Measurements from ENCODE around the gene SMARCA4. TPM values are rescaled to one million over a fixed set of nuclear protein-coding genes. Genes with fewer than 3 reads are reported as not detected.

SMARCA4 gene
- total RNA-seq, 1 donor from 2014 or later, result 111 TPM

- intact Hi-C loops (cut with micrococcal nuclease), result no loop called here
Measured at GRCh38 chr19:11028146-11028545, 67.3 kb downstream of the SMARCA4 start.

GRCh38 chr19:11031421-11032070, 70.7 kb downstream of the SMARCA4 start:
- intact Hi-C loops (cut with micrococcal nuclease), result no loop called here

- intact Hi-C loops (cut with micrococcal nuclease), result no loop called here
Measured at GRCh38 chr19:11033251-11033650, 72.4 kb downstream of the SMARCA4 start.

GRCh38 chr19:11033763-11034162, 72.9 kb downstream of the SMARCA4 start:
- intact Hi-C loops (cut with micrococcal nuclease), result no loop called here

- intact Hi-C loops (cut with micrococcal nuclease), result no loop called here
Measured at GRCh38 chr19:11034449-11035213, 73.8 kb downstream of the SMARCA4 start.

- intact Hi-C loops (cut with micrococcal nuclease), result loop anchor here (1.0 to 2.0 kb wide), 3 partner anchors 59 to 169 kb away; no protein-coding TSS in a partner anchor
Measured at GRCh38 chr19:11035441-11036377, 74.9 kb downstream of the SMARCA4 start.

- intact Hi-C loops (cut with micrococcal nuclease), result no loop called here
Measured at GRCh38 chr19:11038511-11038910, 77.7 kb downstream of the SMARCA4 start.

GRCh38 chr19:11041194-11041593, 80.4 kb downstream of the SMARCA4 start:
- intact Hi-C loops (cut with micrococcal nuclease), result no loop called here

GRCh38 chr19:11041966-11042627, 81.3 kb downstream of the SMARCA4 start:
- intact Hi-C loops (cut with micrococcal nuclease), result no loop called here

GRCh38 chr19:11044431-11044830, 83.6 kb downstream of the SMARCA4 start:
- intact Hi-C loops (cut with micrococcal nuclease), result no loop called here

- intact Hi-C loops (cut with micrococcal nuclease), result no loop called here
Measured at GRCh38 chr19:11045536-11045935, 84.7 kb downstream of the SMARCA4 start.

- intact Hi-C loops (cut with micrococcal nuclease), result no loop called here
Measured at GRCh38 chr19:11046605-11047354, 86.0 kb downstream of the SMARCA4 start.

- intact Hi-C loops (cut with micrococcal nuclease), result no loop called here
Measured at GRCh38 chr19:11047866-11048265, 87.0 kb downstream of the SMARCA4 start.

GRCh38 chr19:11050323-11051114, 89.7 kb downstream of the SMARCA4 start:
- intact Hi-C loops (cut with micrococcal nuclease), result no loop called here

- intact Hi-C loops (cut with micrococcal nuclease), result no loop called here
Measured at GRCh38 chr19:11053817-11054195, 93.0 kb downstream of the SMARCA4 start.

GRCh38 chr19:11054200-11054599, 93.4 kb downstream of the SMARCA4 start:
- intact Hi-C loops (cut with micrococcal nuclease), result no loop called here

- intact Hi-C loops (cut with micrococcal nuclease), result no loop called here
Measured at GRCh38 chr19:11054628-11055027, 93.8 kb downstream of the SMARCA4 start.

GRCh38 chr19:11058246-11059030, 97.6 kb downstream of the SMARCA4 start:
- intact Hi-C loops (cut with micrococcal nuclease), result no loop called here

Data from T-helper 2 cell treated with Interferon-gamma antibody and Interleukin-4, amounts not matched to agents 100 ng/mL and 5 ng/mL, for 36 hours (primary cell).